Activated CD4-positive, alpha-beta memory T cell treated with anti-CD3 and anti-CD28 coated beads for 36 hours (primary cell): ENCODE data around the gene GPSM3. TPM values are rescaled to one million over a fixed set of nuclear protein-coding genes. Genes with fewer than 3 reads are reported as not detected.
"Not testable (repeated sequence)": the region's sequence is repeated elsewhere in the genome, so short reads cannot be mapped to it uniquely, and the experiment has no call there.

ENCODE experiments used
- CTCF ChIA-PET: fragments of 350-600 bp; sonication (Branson Sonifier 250); formaldehyde crosslinking; loops from one replicate; lab custom pipeline; 2021; ENCODE audit warnings: antibody characterized with exemption, inconsistent platforms; lab: Charles Lee
- POLR2A ChIA-PET: fragments of 350-600 bp; sonication (Branson Sonifier 250); formaldehyde crosslinking; loops from one replicate; lab custom pipeline; 2021; ENCODE audit warnings: antibody characterized with exemption; lab: Charles Lee
- DNase-seq: peaks from one replicate; pipeline ENCODE4 v3.0.0-alpha.2; 2020
- H3K27ac Mint-ChIP-seq: one replicate; pipeline ENCODE4 v1.8.0; 2021; ENCODE audit warnings: mixed read lengths
- H3K27me3 Mint-ChIP-seq: one replicate; pipeline ENCODE4 v1.8.0; 2021; ENCODE audit warnings: mixed read lengths
- H3K36me3 Mint-ChIP-seq: one replicate; pipeline ENCODE4 v1.8.0; 2021; ENCODE audit warnings: mixed read lengths
- H3K4me1 Mint-ChIP-seq: one replicate; pipeline ENCODE4 v1.8.0; 2021; ENCODE audit warnings: low read depth, mixed read lengths
- H3K4me3 Mint-ChIP-seq: one replicate; pipeline ENCODE4 v1.8.0; 2021; ENCODE audit warnings: mild to moderate bottlenecking, mixed read lengths
- H3K9me3 Mint-ChIP-seq: one replicate; pipeline ENCODE4 v1.8.0; 2021; ENCODE audit warnings: mixed read lengths
- intact Hi-C: fragments of 100-400 bp; cut with micrococcal nuclease; formaldehyde crosslinking; loops from one replicate; pipeline ENCODE4 v1.15.1; 2023
- total RNA-seq, 2 experiments: library from RNA; stranded (reverse); gene quantifications; one replicate each; pipeline ENCODE4 v1.2.3, GENCODE V29; 2021

GPSM3 gene
- total RNA-seq, 2 experiments from 2014 or later = 117 to 118 TPM

GRCh38 chr6:32151863-32152768, 40.3 kb downstream of the GPSM3 start, which contains the start of gene PRRT1:
PRRT1 (minus strand) TSS chr6:32151939; CDS start chr6:32151827, 112 bp downstream.
- H3K27me3 Mint-ChIP-seq = peaks cover 30% of the 10 kb centered on the region
- H3K4me3 Mint-ChIP-seq = no peak within 1 kb of the TSS
- POLR2A ChIA-PET = interaction anchor here (0.6 kb wide), 1 partner anchor 17 kb away, joined by 3 read pairs; no protein-coding TSS in a partner anchor
- no peak for DNase-seq
- H3K36me3 Mint-ChIP-seq = peaks cover 3% of the 10 kb centered on the region
- intact Hi-C loops = no loop called here
- peaks cover 41% of the 10 kb centered on the region for H3K4me1 Mint-ChIP-seq
- H3K9me3 Mint-ChIP-seq = no peaks in the 10 kb centered on the region
- CTCF ChIA-PET = interaction anchor here (1.7 to 1.8 kb wide), 2 partner anchors 33 to 43 kb away, joined by 6 to 7 read pairs; no protein-coding TSS in a partner anchor
- no peak within 1 kb of the TSS for H3K27ac Mint-ChIP-seq

GRCh38 chr6:32151181-32151862, 41.1 kb downstream of the GPSM3 start:
- Mint-ChIP-seq H3K9me3 (no peaks in the 10 kb centered on the region), H3K36me3 (peaks cover 3% of the 10 kb centered on the region), H3K4me3 (no peak overlapping the region), H3K27me3 (peaks cover 30% of the 10 kb centered on the region), H3K27ac (no peak overlapping the region), H3K4me1 (peaks cover 41% of the 10 kb centered on the region)
- no peak for DNase-seq
- CTCF ChIA-PET = interaction anchor here (1.7 to 1.8 kb wide), 2 partner anchors 33 to 44 kb away, joined by 6 to 7 read pairs; no protein-coding TSS in a partner anchor
- intact Hi-C loops = no loop called here
- POLR2A ChIA-PET = interaction anchor here (0.6 kb wide), 1 partner anchor 46 kb away, joined by 3 read pairs; no protein-coding TSS in a partner anchor

GRCh38 chr6:32149932-32150870, 42.2 kb downstream of the GPSM3 start:
- intact Hi-C loops = loop anchor here (2.0 kb wide), 1 partner anchor 45 kb away; no protein-coding TSS in a partner anchor
- POLR2A ChIA-PET = no interaction called here
- Mint-ChIP-seq H3K4me1 (peaks cover 37% of the 10 kb centered on the region), H3K36me3 (peaks cover 3% of the 10 kb centered on the region), H3K27ac (peak overlapping the region; percentile 26), H3K9me3 (no peaks in the 10 kb centered on the region), H3K27me3 (peaks cover 30% of the 10 kb centered on the region), H3K4me3 (no peak overlapping the region)
- no peak for DNase-seq
- CTCF ChIA-PET = no interaction called here

GRCh38 chr6:32149092-32149755, 43.2 kb downstream of the GPSM3 start:
- Mint-ChIP-seq H3K36me3 (peaks cover 3% of the 10 kb centered on the region), H3K4me1 (peaks cover 29% of the 10 kb centered on the region), H3K9me3 (no peaks in the 10 kb centered on the region), H3K4me3 (peak overlapping the region; percentile 76), H3K27ac (no peak overlapping the region), H3K27me3 (peaks cover 30% of the 10 kb centered on the region)
- CTCF ChIA-PET = interaction anchor here (0.9 to 1.5 kb wide), 3 partner anchors 10 to 46 kb away, joined by 3 to 5 read pairs (median 4); no protein-coding TSS in a partner anchor
- intact Hi-C loops = loop anchor here (2.0 kb wide), 1 partner anchor 46 kb away; no protein-coding TSS in a partner anchor
- POLR2A ChIA-PET = interaction anchor here (1.5 kb wide), 1 partner anchor 44 kb away, joined by 3 read pairs; no protein-coding TSS in a partner anchor
- peak; percentile 22 for DNase-seq

DNA sequence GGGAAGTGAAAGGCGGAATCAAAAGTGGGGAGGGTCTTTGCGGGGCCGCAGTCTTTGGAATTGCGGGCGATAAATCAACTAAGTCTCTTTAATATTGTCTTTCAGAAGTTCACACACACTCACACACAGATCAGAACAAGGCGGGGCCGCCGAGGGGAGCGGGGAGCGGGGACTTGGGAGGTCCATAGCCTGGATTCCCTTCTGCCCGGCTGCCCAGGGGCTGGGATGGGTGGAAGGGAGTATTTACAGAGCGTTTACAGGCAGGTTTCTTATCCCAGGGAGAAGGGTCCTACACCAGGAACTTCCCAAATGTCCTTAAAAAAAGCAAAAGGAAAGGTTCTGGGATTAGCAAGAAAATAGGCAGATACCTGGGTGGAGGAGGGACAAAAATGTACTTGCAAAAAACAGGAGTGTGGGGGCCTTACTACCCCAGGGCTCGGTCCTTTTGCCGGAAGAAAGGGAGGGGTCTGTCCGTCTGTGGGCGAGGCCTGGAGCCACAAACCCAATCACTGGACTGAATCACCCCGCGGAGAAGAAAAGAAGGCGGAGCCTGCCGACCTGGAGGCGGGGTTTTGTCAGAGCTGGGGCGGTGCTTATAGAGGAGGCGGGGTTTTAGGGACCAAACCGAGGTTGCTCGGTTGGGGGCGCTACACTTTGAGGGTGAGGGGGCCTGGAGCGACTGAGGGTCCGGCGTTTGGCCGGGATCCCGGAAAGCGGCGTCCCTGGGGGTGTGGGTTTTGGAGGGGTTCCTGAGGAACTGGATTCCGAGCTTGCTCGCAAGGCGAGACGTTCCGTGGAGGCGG, 44.0 kb downstream of the GPSM3 start:
- Mint-ChIP-seq H3K9me3 (no peaks in the 10 kb centered on the region), H3K27ac (no peak overlapping the region), H3K36me3 (no peaks in the 10 kb centered on the region), H3K4me3 (peak overlapping the region; percentile 76), H3K27me3 (peaks cover 30% of the 10 kb centered on the region), H3K4me1 (peaks cover 28% of the 10 kb centered on the region)
- intact Hi-C loops = loop anchor here (1.0 to 2.0 kb wide), 2 partner anchors 20 to 46 kb away; partner anchors contain the start of gene ATF6B
- POLR2A ChIA-PET = interaction anchor here (1.5 kb wide), 1 partner anchor 44 kb away, joined by 3 read pairs; no protein-coding TSS in a partner anchor
- peak; percentile 87 for DNase-seq
- CTCF ChIA-PET = interaction anchor here (0.7 to 1.5 kb wide), 5 partner anchors 10 to 97 kb away, joined by 3 to 5 read pairs (median 4); no protein-coding TSS in a partner anchor

DNA sequence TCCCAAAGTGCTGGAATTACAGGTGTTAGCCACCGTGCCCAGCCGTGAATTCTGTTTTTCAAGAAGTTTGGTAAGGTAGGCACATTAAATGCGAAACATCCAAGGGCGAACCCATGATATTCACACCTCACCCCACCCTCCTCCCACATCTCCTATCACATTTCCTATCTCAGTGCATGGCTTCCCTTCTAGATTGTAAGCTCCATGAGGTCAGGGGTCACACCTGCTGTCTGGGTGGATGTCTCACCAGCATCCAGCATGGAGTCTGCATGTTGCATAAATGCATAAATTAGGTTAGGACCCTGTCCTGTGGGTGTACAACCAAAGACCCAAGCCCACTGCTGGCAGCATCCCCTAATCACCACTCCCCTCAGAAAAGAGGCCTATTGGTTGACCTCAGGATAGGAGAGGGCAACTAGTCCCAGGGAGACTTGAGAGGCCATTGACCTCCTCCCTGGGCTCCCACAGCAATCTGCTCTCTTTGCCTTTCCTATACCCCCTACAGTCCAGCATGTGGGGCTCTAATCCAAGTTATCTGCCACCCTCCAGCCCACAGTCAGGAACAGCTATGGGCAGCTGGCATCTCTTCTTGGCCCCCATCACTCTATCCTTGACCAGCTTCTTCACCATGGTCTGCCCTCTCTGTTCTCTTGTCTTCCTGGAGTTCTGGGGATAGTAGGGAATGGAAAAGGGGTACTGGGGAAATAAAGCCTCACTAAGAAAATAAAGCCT, 44.9 kb downstream of the GPSM3 start:
- Mint-ChIP-seq H3K27ac (no peak overlapping the region), H3K9me3 (no peaks in the 10 kb centered on the region), H3K4me1 (peaks cover 20% of the 10 kb centered on the region), H3K36me3 (no peaks in the 10 kb centered on the region), H3K27me3 (peaks cover 30% of the 10 kb centered on the region), H3K4me3 (no peak overlapping the region)
- DNase-seq = no peak
- ChIA-PET CTCF (interaction anchor here (0.7 to 1.5 kb wide), 3 partner anchors 19 to 98 kb away, joined by 3 to 4 read pairs (median 4); no protein-coding TSS in a partner anchor), POLR2A (interaction anchor here (1.5 kb wide), 1 partner anchor 45 kb away, joined by 3 read pairs; no protein-coding TSS in a partner anchor)
- intact Hi-C loops = loop anchor here (1.0 to 2.0 kb wide), 2 partner anchors 19 to 47 kb away; partner anchors contain the start of gene ATF6B

DNA sequence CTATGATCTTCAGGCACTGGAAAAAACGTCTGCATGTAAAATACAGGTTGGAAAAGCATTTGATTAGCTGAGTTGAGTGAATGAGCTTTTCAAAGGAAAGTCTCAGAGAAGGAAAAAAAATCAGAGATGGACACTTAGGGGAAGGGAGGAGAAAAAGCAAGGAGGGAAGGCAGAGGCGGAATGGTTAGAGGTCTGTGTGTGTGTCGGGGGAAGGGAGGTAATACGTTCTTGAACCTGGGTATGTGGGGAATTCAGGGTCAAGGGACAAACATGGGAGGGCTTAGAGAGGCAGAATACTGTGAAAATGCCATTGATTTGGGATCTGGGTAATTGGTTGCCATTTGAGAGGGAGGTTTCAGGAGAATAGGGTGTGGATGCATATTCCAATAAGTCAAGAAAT, 45.8 kb downstream of the GPSM3 start:
- no peak overlapping the region for H3K27ac Mint-ChIP-seq
- intact Hi-C loops = no loop called here
- POLR2A ChIA-PET = interaction anchor here (0.5 kb wide), 1 partner anchor 48 kb away, joined by 3 read pairs; no protein-coding TSS in a partner anchor

GRCh38 chr6:32146287-32146686, 46.2 kb downstream of the GPSM3 start:
- POLR2A ChIA-PET = interaction anchor here (0.5 kb wide), 1 partner anchor 48 kb away, joined by 3 read pairs; no protein-coding TSS in a partner anchor
- H3K4me1 Mint-ChIP-seq = peaks cover 15% of the 10 kb centered on the region
- no peak for DNase-seq
- no peak overlapping the region for H3K27ac Mint-ChIP-seq
- intact Hi-C loops = no loop called here
- no peaks in the 10 kb centered on the region for H3K36me3 Mint-ChIP-seq
- no peaks in the 10 kb centered on the region for H3K9me3 Mint-ChIP-seq
- CTCF ChIA-PET = no interaction called here
- H3K27me3 Mint-ChIP-seq = peaks cover 29% of the 10 kb centered on the region
- H3K4me3 Mint-ChIP-seq = no peak overlapping the region

More for the DNA sequence above, 45.8 kb downstream of the GPSM3 start:
- H3K4me3 Mint-ChIP-seq = no peak overlapping the region
- CTCF ChIA-PET = no interaction called here
- no peaks in the 10 kb centered on the region for H3K36me3 Mint-ChIP-seq
- peaks cover 17% of the 10 kb centered on the region for H3K4me1 Mint-ChIP-seq
- H3K27me3 Mint-ChIP-seq = peaks cover 30% of the 10 kb centered on the region
- no peaks in the 10 kb centered on the region for H3K9me3 Mint-ChIP-seq
- DNase-seq = no peak

- H3K4me1 Mint-ChIP-seq = peaks cover 10% of the 10 kb centered on the region
- POLR2A ChIA-PET, DNase-seq, H3K36me3 Mint-ChIP-seq, intact Hi-C loops, H3K27ac Mint-ChIP-seq, H3K4me3 Mint-ChIP-seq, H3K9me3 Mint-ChIP-seq: not testable (repeated sequence)
- H3K27me3 Mint-ChIP-seq = peaks cover 17% of the 10 kb centered on the region
- CTCF ChIA-PET = interaction anchor here (1.1 kb wide), 2 partner anchors 15 to 25 kb away, joined by 3 read pairs; no protein-coding TSS in a partner anchor
These were observed 48.2 kb downstream of the GPSM3 start for GRCh38 chr6:32144238-32144637.
